ENCODE data around the gene RCC2.
"Not testable (repeated sequence)": the region's sequence is repeated elsewhere in the genome, so short reads cannot be mapped to it uniquely, and the experiment has no call there.

- TF ChIP-seq CTCF (IDR thresholded peaks at IDR 0.05; ENCODE audit: extremely low read depth in 1 of 2, insufficient read depth in 1 of 2, low read depth in 1 of 2, low read length in 2 of 2); EZH2 (IDR thresholded peaks at IDR 0.05; ENCODE audit: borderline replicate concordance, low read depth, low read length, severe bottlenecking); MYC (IDR thresholded peaks at IDR 0.05; ENCODE audit: low read depth, low read length); GATA2 (IDR thresholded peaks at IDR 0.05; ENCODE audit: insufficient read depth, insufficient read length, low read depth, low read length): not testable (repeated sequence)
Observed at GRCh38 chr1:17481981-17482380, 42.5 kb upstream of the RCC2 start.
